OCI-LY3 (cell line): ENCODE data around the gene ALDH1A3.

Experiments
- H2AFZ ChIP-seq: fragments of 200-600, 300-600 bp; shearing (Covaris generic); 2 replicates; pipeline ENCODE4 v1.6.0; 2014; ENCODE audit warnings: antibody characterized with exemption, low read depth, low read length
- H3K27ac ChIP-seq: fragments of 200-600, 300-600 bp; sonication (generic); 2 replicates; pipeline ENCODE4 v1.5.1; 2014; ENCODE audit warnings: mild to moderate bottlenecking, low read length, moderate library complexity, mixed read lengths
- H3K27me3 ChIP-seq: fragments of 200-600, 300-600 bp; sonication (generic); 2 replicates; pipeline ENCODE4 v1.6.1; 2014; ENCODE audit warnings: low read depth, low read length, mixed read lengths
- H3K36me3 ChIP-seq: fragments of 200-600, 300-600 bp; sonication (generic); replicated peaks from 2 replicates; pipeline ENCODE3; 2014; ENCODE audit warnings: low read depth, low read length, mixed read lengths
- H3K4me1 ChIP-seq: fragments of 300-600, 200-600 bp; sonication (generic); 2 replicates; pipeline ENCODE4 v1.6.1; 2014; ENCODE audit warnings: low read length, mixed read lengths
- H3K4me2 ChIP-seq: fragments of 200-600, 300-600 bp; sonication (generic); 2 replicates; pipeline ENCODE4 v1.6.1; 2014; ENCODE audit warnings: low read length, mixed read lengths
- H3K4me3 ChIP-seq: fragments of 300-600, 200-600 bp; sonication (generic); 2 replicates; pipeline ENCODE4 v1.5.1; 2014; ENCODE audit warnings: antibody characterized with exemption, mild to moderate bottlenecking, low read length, moderate library complexity
- H3K79me2 ChIP-seq: fragments of 300-600, 200-600 bp; shearing (Covaris generic); 2 replicates; pipeline ENCODE4 v1.6.1; 2014; ENCODE audit warnings: mild to moderate bottlenecking, low read length, mixed read lengths
- H3K9ac ChIP-seq: fragments of 300-600, 200-600 bp; shearing (Covaris generic); 2 replicates; pipeline ENCODE4 v1.6.0; 2014; ENCODE audit warnings: mild to moderate bottlenecking, low read length, moderate library complexity
- H3K9me3 ChIP-seq: fragments of 200-600, 300-600 bp; shearing (Covaris generic); 2 replicates; pipeline ENCODE4 v1.6.1; 2014; ENCODE audit warnings: low read length, mixed read lengths; ENCODE audit not compliant: insufficient read depth
- H4K20me1 ChIP-seq: fragments of 200-600, 300-600 bp; sonication (generic); 2 replicates; pipeline ENCODE4 v1.6.1; 2016; ENCODE audit warnings: low read length, mixed read lengths; ENCODE audit not compliant: insufficient read depth
- CTCF ChIP-seq: fragments of 200-600, 300-600 bp; sonication (generic); IDR thresholded peaks from 2 replicates; pipeline ENCODE4 v1.5.1; 2014; ENCODE audit warnings: antibody characterized with exemption, low read length, low read depth
- EZH2phosphoT487 ChIP-seq: fragments of 200-600 bp; shearing (Covaris generic); IDR thresholded peaks from 2 replicates; pipeline ENCODE4 v1.6.1; 2018; ENCODE audit warnings: antibody characterized with exemption, mixed run types, low read depth

The ALDH1A3 gene

GRCh38 chr15:100932676-100933348 is 53.2 kb downstream of the ALDH1A3 start:
- Histone ChIP-seq H3K79me2 (peaks cover 20% of the 10 kb centered on the region), H4K20me1 (peaks cover 39% of the 10 kb centered on the region; the same call in 1 of the 2 replicates), H3K4me1 (peaks cover 29% of the 10 kb centered on the region), H3K9ac (no peak overlapping the region), H3K9me3 (peaks cover 3% of the 10 kb centered on the region; the same call in 1 of the 2 replicates), H3K4me3 (no peak overlapping the region), H3K4me2 (peak overlapping the region; percentile 2; the same call in 1 of the 2 replicates), H3K36me3 (peaks cover 62% of the 10 kb centered on the region), H2AFZ (no peak overlapping the region), H3K27ac (no peak overlapping the region), H3K27me3 (no peaks in the 10 kb centered on the region)
- no peak for TF ChIP-seq CTCF
- no peak for TF ChIP-seq EZH2phosphoT487

GRCh38 chr15:100934166-100934565 is 54.5 kb downstream of the ALDH1A3 start:
- Histone ChIP-seq H3K9me3 (peaks cover 3% of the 10 kb centered on the region; the same call in 1 of the 2 replicates), H3K4me3 (no peak overlapping the region), H3K9ac (no peak overlapping the region), H4K20me1 (peaks cover 31% of the 10 kb centered on the region), H3K36me3 (peaks cover 58% of the 10 kb centered on the region), H2AFZ (no peak overlapping the region), H3K4me2 (peak overlapping the region; percentile 13; the same call in 1 of the 2 replicates), H3K79me2 (peaks cover 14% of the 10 kb centered on the region), H3K4me1 (peaks cover 31% of the 10 kb centered on the region), H3K27me3 (no peaks in the 10 kb centered on the region), H3K27ac (no peak overlapping the region)
- TF ChIP-seq EZH2phosphoT487: no peak
- no peak for TF ChIP-seq CTCF

- Histone ChIP-seq H3K4me3 (no peak overlapping the region), H3K9me3 (peaks cover 3% of the 10 kb centered on the region; the same call in 1 of the 2 replicates), H2AFZ (no peak overlapping the region), H3K27me3 (no peaks in the 10 kb centered on the region), H3K4me2 (no peak overlapping the region; the same call in 1 of the 2 replicates), H3K36me3 (peaks cover 57% of the 10 kb centered on the region), H4K20me1 (peaks cover 28% of the 10 kb centered on the region), H3K4me1 (peaks cover 37% of the 10 kb centered on the region), H3K27ac (no peak overlapping the region), H3K79me2 (peaks cover 14% of the 10 kb centered on the region), H3K9ac (no peak overlapping the region)
- TF ChIP-seq EZH2phosphoT487 (no peak), CTCF (peak; percentile 23)
These were observed 55.1 kb downstream of the ALDH1A3 start for GRCh38 chr15:100934726-100935125.

- H3K4me1 ChIP-seq: peaks cover 54% of the 10 kb centered on the region
- H3K79me2 ChIP-seq: peaks cover 33% of the 10 kb centered on the region
- TF ChIP-seq EZH2phosphoT487 (no peak), CTCF (no peak)
- H3K4me2 ChIP-seq: no peak overlapping the region
- no peak overlapping the region for H2AFZ ChIP-seq
- peaks cover 26% of the 10 kb centered on the region for H4K20me1 ChIP-seq
- H3K9me3 ChIP-seq: no peaks in the 10 kb centered on the region
- no peak overlapping the region for H3K27ac ChIP-seq
- no peak overlapping the region for H3K9ac ChIP-seq
- H3K36me3 ChIP-seq: peaks cover 56% of the 10 kb centered on the region
- H3K27me3 ChIP-seq: no peaks in the 10 kb centered on the region
- H3K4me3 ChIP-seq: no peak overlapping the region
These were observed 57.5 kb downstream of the ALDH1A3 start for GRCh38 chr15:100937171-100937570.
